GM18526 (cell line): Measurements from ENCODE around the gene TULP4.

Experiments
- POLR2A ChIP-seq: IDR thresholded peaks from 3 replicates; pipeline ENCODE4 v1.6.1; 2011; ENCODE audit not compliant: insufficient read length; ENCODE audit errors: extremely low read depth

The TULP4 gene, protein sequence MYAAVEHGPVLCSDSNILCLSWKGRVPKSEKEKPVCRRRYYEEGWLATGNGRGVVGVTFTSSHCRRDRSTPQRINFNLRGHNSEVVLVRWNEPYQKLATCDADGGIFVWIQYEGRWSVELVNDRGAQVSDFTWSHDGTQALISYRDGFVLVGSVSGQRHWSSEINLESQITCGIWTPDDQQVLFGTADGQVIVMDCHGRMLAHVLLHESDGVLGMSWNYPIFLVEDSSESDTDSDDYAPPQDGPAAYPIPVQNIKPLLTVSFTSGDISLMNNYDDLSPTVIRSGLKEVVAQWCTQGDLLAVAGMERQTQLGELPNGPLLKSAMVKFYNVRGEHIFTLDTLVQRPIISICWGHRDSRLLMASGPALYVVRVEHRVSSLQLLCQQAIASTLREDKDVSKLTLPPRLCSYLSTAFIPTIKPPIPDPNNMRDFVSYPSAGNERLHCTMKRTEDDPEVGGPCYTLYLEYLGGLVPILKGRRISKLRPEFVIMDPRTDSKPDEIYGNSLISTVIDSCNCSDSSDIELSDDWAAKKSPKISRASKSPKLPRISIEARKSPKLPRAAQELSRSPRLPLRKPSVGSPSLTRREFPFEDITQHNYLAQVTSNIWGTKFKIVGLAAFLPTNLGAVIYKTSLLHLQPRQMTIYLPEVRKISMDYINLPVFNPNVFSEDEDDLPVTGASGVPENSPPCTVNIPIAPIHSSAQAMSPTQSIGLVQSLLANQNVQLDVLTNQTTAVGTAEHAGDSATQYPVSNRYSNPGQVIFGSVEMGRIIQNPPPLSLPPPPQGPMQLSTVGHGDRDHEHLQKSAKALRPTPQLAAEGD (N-terminal part only)

DNA sequence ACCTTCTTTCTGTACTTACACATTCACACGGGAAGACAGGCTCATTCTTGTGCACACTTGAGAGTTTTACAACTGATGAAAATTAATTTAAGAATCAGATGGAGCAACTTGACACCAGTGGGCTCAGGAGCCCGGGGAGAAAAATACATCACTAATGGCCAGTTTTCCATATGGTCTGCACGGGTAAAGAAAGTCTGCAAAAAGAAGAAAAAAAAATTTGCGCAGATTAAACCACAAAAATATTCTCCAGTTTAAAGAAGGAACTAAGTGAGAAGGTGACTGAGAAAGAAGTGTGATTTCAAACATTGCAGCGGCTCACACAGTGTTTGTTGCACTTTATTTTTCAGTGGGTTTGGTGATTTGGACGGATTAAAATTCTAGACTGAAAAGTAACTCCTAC lies at the start of gene TULP4:
Gene TULP4 (plus strand): TSS at position 301 of the 400 bp plus-strand sequence. CDS start 1,552 bp downstream, outside the sequence.
- no peak for TF ChIP-seq POLR2A

DNA sequence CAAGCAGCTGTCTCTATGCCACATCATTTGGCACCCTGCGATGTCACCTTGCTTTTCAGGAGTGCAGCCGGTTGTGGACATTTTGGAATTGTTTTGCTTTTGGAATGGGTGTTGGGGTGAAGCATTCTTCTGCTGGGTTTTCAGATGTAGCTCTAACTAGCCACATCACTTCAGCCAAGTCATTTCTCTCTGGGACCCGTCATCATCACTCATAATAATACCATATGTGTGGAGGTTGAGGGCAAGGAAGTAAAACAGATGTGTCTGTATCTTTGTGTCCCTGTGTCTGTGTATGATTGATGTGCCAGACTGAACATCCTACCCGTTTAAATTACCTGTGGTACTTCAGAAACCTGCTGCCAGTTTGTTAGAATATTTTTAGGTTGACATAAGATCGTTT lies 49.5 kb upstream of the TULP4 start:
- TF ChIP-seq POLR2A: no peak

DNA sequence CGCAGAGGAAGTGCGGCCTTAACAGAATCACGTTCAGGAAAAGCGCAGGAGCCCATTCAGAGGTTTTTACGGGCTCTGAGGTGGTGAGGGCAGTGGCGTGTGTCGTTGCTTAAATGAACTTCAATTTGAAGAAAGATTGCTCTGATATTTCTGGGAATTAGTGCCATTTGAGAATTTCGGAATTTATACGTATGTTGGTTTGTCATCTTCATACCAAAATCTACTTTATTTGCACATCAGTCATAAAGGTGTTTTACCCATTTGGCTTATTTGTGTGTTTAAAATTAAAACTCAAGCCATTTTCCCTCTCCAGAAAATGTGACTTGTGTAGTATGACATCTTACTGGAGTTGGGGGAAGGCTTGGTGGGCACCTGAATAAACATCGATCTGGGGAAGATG lies 48.1 kb upstream of the TULP4 start:
- TF ChIP-seq POLR2A: no peak

DNA sequence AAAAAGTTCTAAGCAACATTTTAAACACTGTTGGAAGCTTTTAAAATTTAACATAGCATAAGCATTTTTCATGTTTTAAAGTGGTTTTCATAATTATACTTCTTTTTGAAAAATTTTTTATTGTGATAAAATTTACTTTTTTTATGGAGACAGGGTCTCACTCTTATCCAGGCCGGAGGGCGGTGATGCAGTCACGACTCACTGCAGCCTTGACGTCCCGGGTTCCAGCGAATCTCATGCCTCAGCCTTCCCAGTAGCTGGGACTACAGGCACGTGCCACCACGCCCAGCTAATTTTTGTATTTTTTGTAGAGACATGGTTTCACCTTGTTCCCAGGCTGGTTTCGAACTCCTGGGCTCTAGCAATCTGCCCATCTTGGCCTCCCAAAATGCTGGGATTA lies 46.1 kb upstream of the TULP4 start:
- TF ChIP-seq POLR2A: no peak

DNA sequence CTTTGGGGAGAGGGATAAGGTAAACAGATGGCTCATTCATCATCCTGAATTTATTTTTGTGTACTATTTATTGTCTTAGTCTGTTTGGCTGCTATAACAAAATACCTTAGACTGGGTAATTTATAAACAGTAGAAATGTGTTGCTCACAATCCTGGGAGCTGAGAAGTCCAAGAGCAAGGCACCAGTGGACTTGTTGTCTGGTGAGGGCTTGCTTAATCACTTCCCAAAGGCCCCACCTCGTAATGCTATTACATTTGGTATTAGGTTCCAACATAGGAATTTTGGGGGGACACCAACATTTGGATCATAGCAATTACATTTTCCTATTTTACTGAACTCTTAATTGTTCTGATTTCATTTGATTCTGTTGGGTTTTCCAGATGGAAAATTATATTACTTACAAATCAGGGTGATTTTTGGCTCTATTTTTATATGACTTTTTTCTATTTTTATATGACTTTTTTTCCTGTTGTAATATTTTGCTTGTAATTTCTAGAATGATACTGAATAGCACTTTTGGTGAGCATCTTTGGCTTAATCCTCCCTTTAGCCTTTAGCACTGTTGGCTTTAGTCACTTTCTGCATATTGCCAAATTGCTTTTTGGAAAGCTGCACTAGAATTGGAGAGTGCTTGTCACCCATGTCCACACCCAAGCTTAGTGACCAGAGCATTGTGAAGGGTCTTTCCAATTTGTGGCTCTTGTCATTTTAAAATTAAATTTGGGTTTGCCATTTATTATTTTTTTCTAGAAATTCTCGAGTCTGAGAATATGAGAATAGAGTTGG lies 43.7 kb upstream of the TULP4 start:
- no peak for TF ChIP-seq POLR2A

DNA sequence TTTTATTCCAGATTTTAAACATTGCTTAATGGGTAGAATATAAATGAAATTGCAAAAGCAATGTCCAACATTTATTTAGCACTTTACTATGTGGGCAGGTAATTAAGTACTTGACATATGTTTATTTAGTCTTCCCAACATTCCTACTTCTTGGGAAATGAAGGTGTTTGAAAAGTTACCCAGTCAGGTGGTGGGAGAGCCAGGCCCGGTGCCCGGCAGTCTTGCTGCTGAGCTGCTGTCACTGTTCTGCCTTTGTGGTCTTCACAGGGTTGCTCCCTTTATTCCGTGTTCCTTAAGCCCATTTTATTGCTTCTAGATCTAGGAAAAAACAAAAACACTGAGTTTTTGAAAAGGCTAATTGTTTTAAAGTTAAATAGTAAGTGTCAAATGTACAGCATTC lies 42.6 kb upstream of the TULP4 start:
- TF ChIP-seq POLR2A: no peak

DNA sequence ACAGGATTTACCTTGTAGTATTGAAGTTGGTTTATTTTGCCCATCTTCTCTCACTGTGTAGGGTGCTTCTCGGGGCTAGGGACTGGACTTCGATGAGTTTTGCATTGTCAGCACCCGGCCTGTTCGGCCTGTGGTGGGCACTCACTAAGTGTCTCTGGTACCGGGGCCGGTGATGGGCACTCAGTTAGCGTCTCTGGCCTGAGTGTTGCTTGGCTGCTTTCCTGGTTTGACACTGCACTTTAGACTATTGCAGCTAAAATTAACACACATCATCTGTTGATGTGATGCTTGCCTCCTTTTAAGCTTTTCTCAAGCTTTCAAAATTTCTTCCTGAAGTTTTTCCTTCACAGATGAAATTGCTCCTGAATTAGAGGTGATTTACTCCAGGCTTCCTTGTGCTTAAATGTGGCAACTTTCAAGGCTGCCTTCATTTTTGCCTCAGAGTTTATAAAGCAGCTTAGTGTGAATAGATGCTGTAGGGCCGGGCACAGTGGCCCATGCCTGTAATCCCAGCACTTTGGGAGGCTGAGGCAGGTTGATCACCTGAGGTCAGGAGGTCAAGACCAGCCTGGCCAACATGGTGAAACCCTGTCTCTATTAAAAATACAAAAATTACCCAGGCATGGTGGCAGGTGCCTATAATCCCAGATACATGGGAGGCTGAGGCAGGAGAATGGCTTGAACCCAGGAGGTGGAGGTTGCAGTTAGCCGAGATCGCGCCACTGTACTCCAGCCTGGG lies 41.7 kb upstream of the TULP4 start:
- TF ChIP-seq POLR2A: no peak

DNA sequence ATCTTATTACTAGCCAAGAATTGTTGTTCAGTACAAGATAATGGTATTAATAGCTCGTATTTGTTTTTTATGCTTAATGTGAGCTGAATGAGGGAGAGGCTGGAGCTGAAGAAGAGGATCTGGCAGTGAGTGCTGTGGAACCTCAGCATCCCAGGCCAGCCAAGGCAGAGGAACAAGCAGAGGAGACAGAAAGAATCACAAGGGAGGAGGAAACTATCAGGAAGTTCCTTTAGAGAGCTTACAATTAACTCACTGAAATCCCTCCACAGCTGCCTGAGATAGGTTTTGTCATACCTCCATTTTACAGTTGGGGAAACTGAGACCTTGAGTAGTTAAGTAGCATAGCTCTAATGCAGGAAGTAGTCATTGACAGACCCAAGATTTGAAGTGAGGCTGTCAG lies 39.9 kb upstream of the TULP4 start:
- TF ChIP-seq POLR2A: no peak

DNA sequence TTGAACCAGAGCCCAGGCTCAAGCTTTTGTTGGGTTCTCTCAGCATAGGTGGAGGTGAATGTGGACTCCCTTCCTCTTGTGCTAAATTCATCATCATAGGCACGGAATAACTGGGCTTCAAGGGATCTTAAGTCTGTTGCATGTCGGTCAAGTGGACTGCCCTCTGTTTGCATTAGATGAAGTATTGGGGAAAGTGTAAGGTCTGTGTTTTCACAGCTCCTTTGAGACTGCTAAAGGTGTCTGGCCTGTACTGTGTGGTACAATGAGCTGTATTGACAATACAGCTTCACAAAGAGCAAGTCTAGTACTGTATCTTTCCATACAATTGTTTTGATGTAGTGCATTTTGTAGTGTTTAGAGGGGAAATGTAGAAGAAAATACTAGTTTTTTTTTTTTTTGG lies 34.3 kb upstream of the TULP4 start:
- TF ChIP-seq POLR2A: no peak

DNA sequence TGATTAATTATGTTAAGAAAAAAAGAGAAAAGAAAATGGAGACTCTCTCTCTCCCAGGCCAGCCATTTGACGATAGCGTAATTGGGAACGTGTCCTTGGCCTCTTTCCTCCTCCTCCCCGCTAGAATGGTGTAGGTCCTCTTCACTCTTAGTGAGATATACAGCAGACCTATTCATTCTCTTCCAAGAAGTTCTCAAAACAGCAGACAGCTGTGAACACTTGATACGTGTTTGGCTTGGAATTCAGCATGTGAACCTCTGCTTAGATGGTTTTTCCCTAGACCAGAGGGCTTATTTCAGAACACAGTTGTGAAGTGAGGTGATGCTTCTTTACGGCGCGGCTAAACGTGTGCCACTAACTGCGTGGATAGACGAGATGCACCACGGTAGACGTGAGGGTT lies 32.6 kb upstream of the TULP4 start:
- no peak for TF ChIP-seq POLR2A

DNA sequence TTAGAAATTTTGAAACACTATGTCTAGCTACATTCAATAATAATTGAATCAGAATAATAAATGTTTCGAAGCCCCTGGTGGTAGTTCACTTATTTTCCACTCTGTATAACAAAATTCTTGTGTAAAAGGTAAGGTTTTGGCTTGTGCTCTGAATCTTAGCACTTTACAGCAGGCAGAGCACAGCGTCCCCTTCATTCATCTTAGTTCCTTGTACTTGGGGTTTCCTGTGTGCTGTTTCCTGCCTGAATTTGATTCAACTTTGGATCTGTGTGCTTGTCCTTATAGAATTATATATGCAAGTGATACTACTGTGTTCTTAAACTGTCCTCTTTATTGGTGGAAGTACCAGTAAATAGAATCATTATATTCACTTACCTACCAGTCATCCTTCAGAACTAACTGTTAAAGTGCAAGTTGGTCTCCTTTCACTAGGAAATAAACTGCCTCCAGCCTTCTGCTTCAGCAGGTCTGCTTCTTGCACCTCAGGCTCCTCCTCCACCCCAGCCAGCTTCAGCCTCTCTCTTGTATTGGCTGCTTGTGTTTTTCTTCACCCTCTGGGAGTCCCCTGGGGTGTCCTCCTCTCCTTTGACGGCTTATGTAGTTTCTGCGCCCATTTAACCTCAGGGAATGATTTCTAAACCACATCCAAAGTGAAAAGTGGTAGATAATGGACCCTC lies 28.8 kb upstream of the TULP4 start:
- TF ChIP-seq POLR2A: no peak

DNA sequence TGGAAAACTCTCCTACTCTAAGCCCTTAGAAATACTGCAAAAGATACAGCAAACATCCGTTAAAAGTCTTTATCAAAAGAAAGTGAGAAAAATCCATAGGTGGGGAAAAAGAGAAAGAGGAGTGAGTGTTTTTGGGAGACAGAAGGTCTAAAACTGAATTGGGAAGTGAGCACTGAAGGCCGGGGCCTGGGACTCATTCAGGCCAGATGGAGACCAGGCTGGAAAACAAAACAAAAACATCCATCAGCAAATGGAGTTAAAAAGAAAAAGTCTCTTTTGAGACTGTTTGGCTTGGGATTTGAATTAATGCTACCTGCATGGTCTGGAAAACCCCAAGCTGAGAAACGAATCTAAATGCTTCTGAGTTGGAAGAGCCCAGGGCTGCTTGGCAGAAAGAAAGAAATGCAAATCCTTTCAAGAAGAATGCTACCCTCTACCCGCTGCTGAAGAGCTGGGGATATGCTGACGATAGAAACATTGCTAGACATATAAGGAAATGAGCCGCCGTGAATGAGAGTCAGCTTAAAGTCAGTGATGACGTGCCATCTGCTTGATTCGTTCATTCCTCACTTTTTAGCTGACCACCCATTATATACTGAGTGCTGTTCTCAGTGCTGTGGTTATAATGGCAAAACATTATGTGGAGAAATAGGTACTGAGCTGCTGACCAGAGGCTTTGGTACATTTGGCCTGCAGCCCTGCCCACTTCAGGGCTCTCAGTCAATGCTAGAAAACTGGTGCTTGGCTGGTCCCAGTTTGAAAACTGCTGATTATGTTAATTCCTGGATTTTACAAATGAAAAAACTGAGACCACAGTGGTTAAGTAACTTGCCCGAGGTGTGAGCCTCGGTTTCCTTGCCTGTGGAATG lies 28.0 kb upstream of the TULP4 start:
- TF ChIP-seq POLR2A: no peak

DNA sequence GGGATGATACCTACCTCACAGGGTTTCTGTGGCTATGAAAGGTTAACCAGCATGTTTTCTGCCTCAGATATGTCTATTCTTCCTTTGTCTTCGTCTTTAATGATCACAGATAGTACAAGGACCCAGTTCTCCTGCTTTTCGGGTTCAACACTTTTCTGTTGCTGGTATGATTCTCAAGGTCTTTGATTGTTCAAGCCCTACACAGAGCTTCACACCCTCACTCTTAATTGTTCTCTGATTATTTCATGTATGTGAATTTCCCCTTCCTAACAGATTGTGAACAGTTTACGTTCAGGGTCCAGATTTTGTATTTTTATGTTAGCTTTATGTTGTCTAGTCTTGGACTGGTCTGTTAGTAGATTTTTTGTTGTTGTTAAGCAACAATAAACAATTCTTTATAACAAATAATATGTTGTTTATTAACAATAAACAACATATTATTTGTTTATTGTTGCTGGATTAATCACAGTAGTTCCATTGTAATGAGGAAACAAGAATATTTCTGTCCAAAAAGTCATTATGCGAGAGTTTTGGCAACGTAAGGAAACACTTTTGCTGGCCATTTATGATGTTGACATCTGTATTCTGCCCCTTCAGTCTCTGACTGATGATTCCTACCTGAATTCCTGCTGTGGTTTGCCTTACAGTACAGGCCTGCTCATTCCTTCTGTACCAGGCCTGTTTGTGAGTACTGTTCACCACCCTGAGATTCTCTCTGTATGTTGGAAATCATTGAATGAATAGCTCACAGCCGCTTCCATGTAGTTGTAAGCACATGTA lies 27.2 kb upstream of the TULP4 start:
- TF ChIP-seq POLR2A: no peak
